HG03439 (cell line): ENCODE results near the gene NLRP1.

Source experiments
- ATAC-seq: cut with Tn5 transposase; IDR thresholded peaks from one replicate; pipeline ENCODE4 v1.9.1; 2021; ENCODE audit warnings: mild to moderate bottlenecking, moderate library complexity; ENCODE audit not compliant: unreplicated experiment

The NLRP1 gene

DNA sequence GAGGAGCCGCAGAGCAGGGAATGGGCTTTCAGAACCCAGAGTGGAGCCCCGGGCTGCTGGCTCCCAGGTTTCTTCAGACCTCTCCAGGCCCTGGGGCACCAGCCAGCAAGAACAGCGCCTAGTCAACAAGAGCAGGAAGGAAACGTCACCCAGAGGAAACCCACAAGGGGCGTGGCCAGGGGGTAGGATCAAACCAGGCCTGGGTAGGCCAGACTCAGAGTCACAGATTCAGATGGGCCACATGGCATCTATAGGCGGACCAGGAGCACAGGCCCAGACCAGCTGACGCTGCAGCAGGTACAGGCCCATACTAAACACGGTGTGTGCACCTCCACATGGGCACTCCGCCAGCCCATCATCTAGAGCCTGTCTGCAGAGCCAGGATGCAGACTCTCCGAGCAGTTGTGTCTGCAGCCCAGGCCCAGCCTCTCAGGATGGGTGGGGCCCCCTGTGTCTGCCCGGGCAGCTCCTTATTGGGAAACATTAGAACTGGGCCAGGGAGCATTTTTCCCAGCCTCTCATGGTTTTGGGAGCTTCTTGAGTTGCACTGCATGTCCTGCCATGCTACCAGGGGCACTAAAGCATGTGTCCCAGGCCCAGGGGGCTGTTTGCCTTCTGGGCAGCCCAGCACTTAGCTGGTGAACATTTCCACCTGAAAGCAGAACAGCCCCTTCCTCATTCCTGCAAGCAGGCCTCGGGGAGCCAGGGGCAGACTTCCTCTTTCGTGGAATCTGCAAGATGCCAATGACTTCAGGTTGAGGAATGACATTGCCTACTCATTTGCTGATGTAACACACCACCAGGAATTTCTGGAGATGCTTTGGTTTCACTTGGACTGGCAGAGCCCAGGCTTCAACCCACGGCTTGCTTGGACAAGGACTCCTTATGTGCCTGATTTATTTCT lies at the start of gene NLRP1:
TSS of gene NLRP1 (minus strand) at position 127 of the 904 bp plus-strand sequence. CDS start 552 bp downstream, outside the sequence.
- peak; percentile 85 for ATAC-seq

DNA sequence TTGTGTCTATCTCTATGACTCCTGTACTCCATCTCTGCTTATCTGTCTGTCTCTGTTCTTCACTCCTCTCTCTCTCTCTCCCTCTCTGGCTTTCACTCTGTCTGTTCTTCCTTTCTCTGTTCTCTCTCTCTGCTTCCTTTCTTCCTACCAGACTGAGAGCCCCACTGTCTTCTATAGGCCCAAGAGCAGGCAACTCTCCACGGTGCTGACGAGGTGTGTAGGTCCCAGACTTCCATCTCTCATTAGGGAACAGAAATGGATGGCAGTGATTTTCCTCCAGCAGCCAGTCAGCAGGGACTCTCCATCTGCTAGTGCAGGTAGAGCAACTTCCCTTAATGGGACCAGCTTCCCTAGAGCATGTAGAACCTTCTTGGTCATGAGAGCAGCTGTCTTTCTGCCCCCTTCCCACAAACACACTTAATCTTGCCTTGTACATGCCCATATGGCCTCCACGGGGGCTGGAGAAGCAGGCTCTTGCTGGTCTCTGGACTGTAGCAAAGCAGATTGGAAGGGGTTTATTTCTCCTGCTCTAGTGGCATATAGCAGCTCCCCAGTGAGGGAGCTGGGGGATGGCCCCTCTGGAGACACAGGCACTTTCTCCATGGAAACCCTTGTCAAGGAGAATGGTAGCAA lies 47.8 kb upstream of the NLRP1 start:
- ATAC-seq = no peak

- no peak for ATAC-seq
Observed at GRCh38 chr17:5630434-5630833, 46.1 kb upstream of the NLRP1 start.

DNA sequence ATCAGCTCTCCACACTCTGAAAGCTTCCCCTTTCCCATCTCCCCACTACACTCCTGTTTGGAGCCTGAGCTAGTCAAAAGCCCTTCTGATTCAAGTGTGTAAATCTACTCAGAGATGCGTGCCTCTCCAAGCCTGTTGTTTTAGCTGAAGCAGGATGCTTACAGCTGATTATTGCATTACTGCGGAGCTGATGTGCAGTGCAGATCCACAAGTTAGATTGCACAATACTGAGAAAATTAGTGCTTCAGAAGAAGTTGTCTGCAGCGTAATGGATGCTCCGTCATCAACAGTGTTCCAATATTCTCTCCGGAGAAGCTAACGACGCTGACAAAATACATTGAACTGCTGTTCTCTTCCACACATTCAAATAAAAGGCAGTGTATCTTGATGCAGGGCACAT lies 44.8 kb upstream of the NLRP1 start:
- ATAC-seq = no peak

DNA sequence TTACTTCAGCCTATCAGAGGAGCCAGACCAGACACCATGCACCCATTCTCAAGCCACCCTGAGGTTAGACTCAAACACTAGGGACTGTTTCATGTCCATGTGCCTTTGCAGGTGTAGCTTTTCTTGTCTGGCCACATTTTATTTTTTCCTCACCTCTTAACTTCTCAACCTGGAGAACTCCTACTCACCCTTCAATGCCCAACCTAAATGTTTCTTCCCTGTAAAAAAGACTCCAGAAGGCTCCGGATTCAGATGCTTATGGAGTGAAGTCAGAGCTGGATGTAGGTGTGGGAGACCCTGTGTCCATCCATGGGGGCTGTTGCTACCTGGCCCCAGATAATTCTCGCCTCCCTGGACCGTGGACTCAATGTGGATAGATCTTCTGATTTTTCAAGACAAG lies 44.0 kb upstream of the NLRP1 start:
- ATAC-seq = no peak

- no peak for ATAC-seq
Observed at GRCh38 chr17:5624211-5624610, 39.9 kb upstream of the NLRP1 start.

GRCh38 chr17:5621729-5622128 lies 37.4 kb upstream of the NLRP1 start:
- no peak for ATAC-seq

GRCh38 chr17:5621026-5621425 lies 36.7 kb upstream of the NLRP1 start:
- no peak for ATAC-seq

DNA sequence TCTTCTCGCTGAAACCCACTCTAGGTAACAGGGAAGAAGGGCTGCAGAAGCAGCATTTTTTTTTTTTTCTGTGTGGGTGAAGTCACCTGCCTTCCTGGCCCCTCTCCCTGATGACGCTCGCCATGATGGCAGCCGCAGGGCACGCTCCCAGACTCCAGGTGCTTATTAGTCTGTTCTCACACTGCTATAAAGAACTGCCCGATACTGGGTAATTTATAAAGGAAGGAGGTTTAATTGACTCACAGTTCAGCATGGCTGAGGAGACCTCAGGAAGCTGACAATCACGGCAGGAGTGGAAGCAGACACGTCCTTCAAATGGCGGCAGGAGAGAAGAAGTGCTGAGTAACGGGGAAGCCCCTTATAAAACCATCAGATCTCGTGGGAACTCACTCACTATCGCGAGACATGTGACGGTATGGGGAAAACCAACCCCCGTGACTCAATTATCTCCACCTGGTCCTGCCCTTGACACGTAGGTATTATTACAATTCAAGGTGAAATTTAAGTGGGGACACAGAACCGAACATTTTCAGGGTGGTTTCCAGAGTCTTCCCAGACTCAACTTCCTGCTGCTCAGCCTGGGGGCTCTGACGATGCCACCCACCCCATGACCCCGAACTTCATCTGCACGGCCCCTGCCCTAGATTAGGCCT lies 34.9 kb upstream of the NLRP1 start:
- no peak for ATAC-seq

DNA sequence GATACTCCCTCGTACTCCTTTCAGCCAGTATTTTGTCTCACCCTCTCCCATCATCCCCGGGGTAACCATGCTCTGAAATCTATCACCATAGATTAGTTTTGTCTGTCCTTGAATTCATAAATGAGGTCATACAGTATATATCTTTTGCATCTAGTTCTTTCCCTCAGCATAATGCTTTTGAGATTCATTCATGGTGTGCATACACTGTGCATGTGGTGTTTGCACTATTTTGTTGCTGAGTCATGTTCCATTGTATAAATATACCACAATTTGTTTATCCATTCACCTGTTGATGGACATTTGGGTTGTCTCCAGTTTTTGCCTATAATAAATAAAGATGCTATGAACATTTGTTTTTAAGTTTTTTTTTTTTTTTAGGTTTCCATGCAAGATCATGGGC lies 34.2 kb upstream of the NLRP1 start:
- no peak for ATAC-seq

DNA sequence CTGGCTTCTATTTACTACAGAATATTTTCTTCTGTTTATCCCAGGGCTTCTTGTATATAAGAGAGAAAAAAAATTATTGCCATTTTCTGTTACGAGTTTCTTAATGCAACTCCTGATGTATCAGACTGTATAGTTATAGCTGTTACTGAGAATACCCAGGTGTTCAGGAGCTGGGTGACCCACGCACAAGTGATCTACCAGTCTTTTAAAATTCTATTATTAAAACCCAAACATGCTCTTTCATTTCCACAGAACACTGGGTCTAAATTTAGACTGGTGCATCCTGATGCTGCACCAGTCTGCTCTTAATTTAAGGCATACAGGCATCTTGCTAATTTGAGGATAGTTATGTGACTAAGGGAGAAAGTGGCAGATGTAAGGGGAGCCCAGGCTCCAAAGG lies 31.2 kb upstream of the NLRP1 start:
- no peak for ATAC-seq

DNA sequence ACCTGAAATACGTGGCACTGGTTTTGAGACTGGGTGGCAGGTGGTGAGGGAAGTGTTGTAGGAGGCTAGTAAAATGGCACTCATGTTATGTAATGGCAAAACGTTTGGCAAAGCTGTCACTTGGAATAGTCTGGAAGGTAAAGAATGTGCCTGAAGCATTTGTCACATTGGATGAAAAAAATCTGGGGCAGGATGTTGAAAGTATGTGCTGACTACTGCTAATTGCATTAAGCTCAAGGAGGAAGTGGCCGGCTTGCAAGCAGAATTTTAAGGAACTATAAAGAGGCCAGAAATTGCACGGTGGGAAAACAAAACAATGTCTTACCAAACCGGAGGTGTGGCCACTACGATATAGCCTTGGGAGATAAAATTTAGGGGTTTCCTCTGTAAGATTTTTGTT lies 26.6 kb upstream of the NLRP1 start:
- no peak for ATAC-seq

DNA sequence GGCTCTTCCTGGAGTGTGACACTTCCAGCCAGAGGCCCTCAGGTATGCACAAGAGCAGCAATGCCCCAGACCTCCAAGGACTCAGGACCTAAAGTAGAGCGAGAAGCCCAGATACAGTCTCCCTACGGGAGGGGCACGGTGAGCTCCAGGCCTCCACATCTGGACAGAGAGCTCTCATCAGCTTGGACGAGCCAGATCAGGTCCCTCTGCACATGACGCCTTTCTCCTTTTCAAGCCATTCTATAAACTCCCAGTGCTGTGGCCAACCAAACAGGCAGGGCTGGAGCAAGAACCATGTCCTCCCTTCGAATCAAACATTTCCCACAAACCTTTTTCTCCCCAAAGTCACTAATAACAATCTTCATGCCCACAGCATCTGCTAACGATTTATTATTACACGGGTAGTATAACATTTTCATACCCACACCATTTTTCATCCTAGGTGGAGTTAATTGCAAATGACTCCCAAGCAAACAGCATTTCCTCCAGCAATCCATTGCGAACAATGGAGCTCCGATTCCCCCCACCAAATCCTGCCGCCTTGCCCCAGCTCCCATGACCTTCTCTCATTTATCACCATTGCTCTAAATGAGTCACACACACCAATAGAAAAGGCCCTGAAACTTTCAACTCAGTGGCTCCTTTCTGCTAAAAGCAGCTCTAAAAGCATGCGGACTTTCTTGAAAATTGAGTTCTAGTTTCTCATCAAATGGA lies 24.2 kb upstream of the NLRP1 start:
- no peak for ATAC-seq

GRCh38 chr17:5607946-5608345 lies 23.6 kb upstream of the NLRP1 start:
- no peak for ATAC-seq

- no peak for ATAC-seq
Observed at GRCh38 chr17:5605452-5605851, 21.1 kb upstream of the NLRP1 start.

GRCh38 chr17:5600041-5600440 lies 15.7 kb upstream of the NLRP1 start:
- no peak for ATAC-seq

DNA sequence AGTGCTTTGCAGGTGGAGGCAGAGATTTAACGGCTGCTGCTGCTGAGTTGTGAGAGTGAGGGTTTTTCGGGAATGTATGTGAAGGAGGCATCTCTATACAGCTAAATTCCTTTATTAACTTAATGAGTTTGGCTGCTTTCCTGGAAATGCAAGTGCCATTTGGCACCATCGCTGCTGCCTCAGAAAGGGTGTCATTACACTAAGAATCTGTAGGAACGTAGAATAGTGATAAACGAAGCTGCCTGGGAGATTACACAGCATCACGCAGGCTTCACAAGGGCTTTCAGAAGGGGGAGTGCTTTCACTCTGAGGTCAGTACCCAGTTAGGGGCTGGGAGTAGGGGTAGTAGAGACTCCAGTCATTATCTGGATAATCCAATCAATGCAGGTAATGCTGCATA lies 14.1 kb upstream of the NLRP1 start:
- ATAC-seq = no peak

- no peak for ATAC-seq
Observed at GRCh38 chr17:5596421-5596820, 12.1 kb upstream of the NLRP1 start.

DNA sequence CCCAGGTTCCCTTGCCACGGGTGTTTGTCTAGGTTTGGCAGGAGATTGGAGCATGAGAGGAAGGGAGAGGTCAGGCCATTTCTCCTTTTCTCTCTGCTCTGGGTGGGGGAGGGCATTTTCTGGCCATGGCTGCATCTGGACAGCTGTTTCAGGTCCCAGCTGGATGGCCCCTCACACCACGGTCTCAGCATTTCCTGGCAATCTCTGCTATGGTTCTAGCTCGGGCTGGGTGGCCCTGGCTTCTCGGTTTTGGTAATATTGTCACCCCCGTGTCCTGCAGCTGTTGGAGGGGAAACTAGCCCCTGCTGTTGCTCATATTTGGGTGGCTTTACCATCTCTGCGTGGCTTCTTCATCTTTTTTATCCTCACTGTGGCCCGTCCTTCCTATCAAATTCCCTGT lies 11.5 kb upstream of the NLRP1 start:
- ATAC-seq = no peak

DNA sequence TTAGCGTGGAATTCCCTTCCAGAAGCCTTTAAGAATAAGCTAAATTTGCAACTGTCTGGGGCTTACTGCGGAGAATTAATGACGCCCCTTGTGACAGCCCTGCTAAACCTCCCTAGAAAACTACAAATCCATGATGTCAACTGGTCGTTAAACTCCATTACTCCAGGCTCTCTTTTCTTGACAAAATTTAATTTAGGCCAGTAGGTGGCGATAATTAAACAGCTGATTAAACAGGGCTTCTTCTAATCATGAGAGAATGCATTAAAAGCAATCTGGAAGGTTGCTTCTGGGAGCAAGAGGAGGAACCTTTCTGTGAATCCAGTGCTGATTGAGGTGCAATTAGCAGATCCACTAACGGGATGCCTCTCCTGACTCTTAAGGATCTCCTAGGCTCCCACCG lies 8.1 kb upstream of the NLRP1 start:
- ATAC-seq = no peak

- ATAC-seq = no peak
Observed at GRCh38 chr17:5591966-5592365, 7.7 kb upstream of the NLRP1 start.
